K562 (cell line): Measurements from ENCODE around the gene CFL2. TPM values are rescaled to one million over a fixed set of nuclear protein-coding genes. Genes with fewer than 3 reads are reported as not detected.
A peak's percentile ranks its signal among the peaks of the same experiment; 100 is the strongest.

ENCODE experiments used
- BRD9 ChIP-seq: fragments of 450-650 bp; IDR thresholded peaks from 2 replicates; pipeline ENCODE4 v1.6.1; 2018; ENCODE audit warnings: low read depth; ENCODE audit not compliant: partially characterized antibody
- DDX20 ChIP-seq: fragments of 450-650 bp; IDR thresholded peaks from 2 replicates; pipeline ENCODE4 v1.6.1; 2016; ENCODE audit warnings: missing genetic modification characterization, low read depth, mild to moderate bottlenecking, missing compliant biosample characterization, moderate library complexity
- DNMT1 ChIP-seq: fragments of 450-650 bp; IDR thresholded peaks from 2 replicates; pipeline ENCODE4 v1.6.1; 2016; ENCODE audit warnings: antibody characterized with exemption, mild to moderate bottlenecking
- ELF4 ChIP-seq: fragments of 450-650 bp; formaldehyde crosslinking; IDR thresholded peaks from 2 replicates; pipeline ENCODE4 v1.4.0; 2022; ENCODE audit warnings: missing genetic modification characterization
- ESRRB ChIP-seq: fragments of 250-450 bp; sonication (Bioruptor Pico); IDR thresholded peaks from 2 replicates; pipeline ENCODE4 v1.5.0; 2020; ENCODE audit warnings: mild to moderate bottlenecking, moderate library complexity, borderline replicate concordance
- HMG20B ChIP-seq: fragments of 250-450 bp; sonication (Bioruptor Pico); IDR thresholded peaks from 2 replicates; pipeline ENCODE4 v1.5.0; 2021; ENCODE audit warnings: mild to moderate bottlenecking
- HOXB6 ChIP-seq: fragments of 250-450 bp; sonication (Bioruptor Pico); IDR thresholded peaks from 2 replicates; pipeline ENCODE4 v1.5.1; 2022; ENCODE audit warnings: mild to moderate bottlenecking, borderline replicate concordance
- ID3 ChIP-seq, 2 experiments: fragments of 250-450 bp in 1 of 2; fragments of 450-650 bp in 1 of 2; sonication (Bioruptor Pico) in 1 of 2; IDR thresholded peaks; 2 replicates each; pipeline versions ENCODE4 v1.6.1 to v1.8.0; 2016 to 2021; ENCODE audit warnings: mild to moderate bottlenecking in 2 of 2, moderate library complexity in 2 of 2, missing compliant biosample characterization in 1 of 2, missing genetic modification characterization in 1 of 2
- IFI16 ChIP-seq: fragments of 250-450 bp; sonication (Bioruptor Pico); IDR thresholded peaks from 2 replicates; pipeline ENCODE4 v2.1.2; 2022; ENCODE audit warnings: mild to moderate bottlenecking, inconsistent platforms
- LEF1 ChIP-seq: fragments of 450-650 bp; IDR thresholded peaks from 2 replicates; pipeline ENCODE4 v1.6.1; 2016; ENCODE audit warnings: mild to moderate bottlenecking
- MAX ChIP-seq: sonication (generic); formaldehyde crosslinking; IDR thresholded peaks from 2 replicates; pipeline ENCODE4 v1.9.0; 2022; ENCODE audit warnings: mild to moderate bottlenecking, missing genetic modification reagents
- RBM25 ChIP-seq: fragments of 200-400 bp; formaldehyde crosslinking; IDR thresholded peaks from 2 replicates; pipeline ENCODE4 v1.6.1; 2018; ENCODE audit warnings: low read length, low read depth, moderate library complexity; ENCODE audit not compliant: severe bottlenecking
- SNIP1 ChIP-seq: fragments of 450-650 bp; IDR thresholded peaks from 2 replicates; pipeline ENCODE4 v1.7.1; 2017; ENCODE audit warnings: low read depth, mild to moderate bottlenecking
- STAG1 ChIP-seq: sonication (generic); formaldehyde crosslinking; IDR thresholded peaks from 2 replicates; pipeline ENCODE4 v1.5.0; 2020; ENCODE audit warnings: missing genetic modification reagents, borderline replicate concordance
- TCFL5 ChIP-seq: fragments of 250-450 bp; sonication (Bioruptor Pico); conservative IDR thresholded peaks from 2 replicates; pipeline ENCODE4 v1.6.1; 2021; ENCODE audit warnings: mild to moderate bottlenecking, moderate library complexity, matching md5 sums
- TFAP4 ChIP-seq: sonication (generic); formaldehyde crosslinking; IDR thresholded peaks from 2 replicates; pipeline ENCODE4 v1.8.0; 2022; ENCODE audit warnings: missing genetic modification reagents, mild to moderate bottlenecking, moderate library complexity, borderline replicate concordance
- ZFP36 ChIP-seq: fragments of 150-350 bp; IDR thresholded peaks from 2 replicates; pipeline ENCODE4 v1.6.1; 2018; ENCODE audit warnings: low read length, low read depth; ENCODE audit not compliant: partially characterized antibody
- polyA plus RNA-seq, 8 experiments: library from polyadenylated mRNA; depleted of rRNA in 4 of 8; stranded (reverse) in 5 of 8; unstranded in 3 of 8; fragments of >200 nt; fragmentation: Nextera tagmentation in 2 of 8; fragmentation: Illumina TruSeq in 1 of 8; extraction: Ambion mirVana in 2 of 8; extraction: Trizol in 1 of 8; gene quantifications; 2 replicates each; pipeline versions ENCODE4 v1.2.1 to v1.2.3, GENCODE V29; 2011 to 2014; ENCODE audit warnings: inconsistent platforms in 1 of 8, missing spikeins in 1 of 8
- total RNA-seq, 7 experiments: library from RNA; depleted of rRNA in 6 of 7; stranded (reverse); fragments of >200 nt in 6 of 7; fragmentation: Illumina TruSeq in 2 of 7; extraction: Trizol in 2 of 7; gene quantifications; 2 replicates each; pipeline versions ENCODE4 v1.2.1 to v1.2.3, GENCODE V29; 2011 to 2021; ENCODE audit warnings: low replicate concordance in 1 of 7
- TF ChIP-seq, protein P1 (sequence below): fragments of 250-450 bp; sonication (Bioruptor Pico); IDR thresholded peaks from 2 replicates; pipeline ENCODE4 v1.4.0; 2020; ENCODE audit warnings: mild to moderate bottlenecking, moderate library complexity, borderline replicate concordance
- TF ChIP-seq, protein P2 (sequence below): fragments of 250-450 bp; sonication (Bioruptor Pico); IDR thresholded peaks from 2 replicates; pipeline ENCODE4 v1.5.0; 2020; ENCODE audit warnings: mild to moderate bottlenecking
- TF ChIP-seq, protein P3 (sequence below): fragments of 200-800 bp; sonication (Bioruptor generic); IDR thresholded peaks from 2 replicates; pipeline ENCODE4 v1.6.1; 2017; ENCODE audit warnings: missing genetic modification characterization, missing compliant biosample characterization

CFL2 gene
- total and polyA plus RNA-seq, 9 of the 15 experiments (the other 6 are each of a cell fraction or from before 2014, with no cell fraction given): 2.0 to 12.7 (median 5.1) TPM

DNA sequence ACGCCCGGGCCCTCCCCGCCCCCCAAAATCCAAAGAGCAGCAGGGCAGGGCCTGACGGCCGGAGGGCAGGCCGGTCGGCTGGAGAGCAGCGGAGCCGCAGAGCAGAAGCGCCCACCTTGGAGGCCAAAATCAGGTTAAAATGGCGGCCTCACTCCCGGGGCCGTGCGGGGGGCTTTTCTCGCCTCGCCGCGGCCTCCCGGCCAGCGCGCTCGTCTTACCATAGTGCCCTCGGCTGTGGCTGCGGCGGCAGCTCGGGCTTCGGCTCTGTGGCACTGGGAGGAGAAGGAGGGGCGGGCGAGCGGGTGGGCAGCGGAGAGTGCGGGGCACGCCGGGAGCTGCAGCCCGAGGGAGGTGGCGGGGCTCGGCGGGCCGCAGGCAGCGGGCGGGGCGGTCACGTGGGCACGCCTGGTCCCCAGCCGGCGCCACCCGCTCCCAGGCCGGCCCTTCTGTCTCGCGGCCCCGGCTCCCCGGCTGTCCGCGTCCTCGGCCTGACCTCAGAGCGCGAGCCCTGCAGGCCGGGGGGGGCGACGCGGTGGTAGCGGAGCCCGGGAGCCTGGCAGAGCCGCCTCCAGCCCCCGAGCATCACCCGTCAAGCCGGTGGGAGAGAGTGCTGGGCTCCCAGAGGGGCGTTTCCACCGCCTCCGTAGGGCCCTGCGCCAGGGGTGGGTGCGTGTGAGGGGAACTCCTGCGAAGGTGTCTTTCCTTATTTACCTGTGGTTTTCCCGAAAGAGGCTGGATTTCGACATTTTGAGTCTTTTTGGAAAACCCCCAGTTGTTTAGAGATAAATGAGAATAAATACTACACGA lies at the start of gene CFL2 (continued):
- TF ChIP-seq, protein P1, sequence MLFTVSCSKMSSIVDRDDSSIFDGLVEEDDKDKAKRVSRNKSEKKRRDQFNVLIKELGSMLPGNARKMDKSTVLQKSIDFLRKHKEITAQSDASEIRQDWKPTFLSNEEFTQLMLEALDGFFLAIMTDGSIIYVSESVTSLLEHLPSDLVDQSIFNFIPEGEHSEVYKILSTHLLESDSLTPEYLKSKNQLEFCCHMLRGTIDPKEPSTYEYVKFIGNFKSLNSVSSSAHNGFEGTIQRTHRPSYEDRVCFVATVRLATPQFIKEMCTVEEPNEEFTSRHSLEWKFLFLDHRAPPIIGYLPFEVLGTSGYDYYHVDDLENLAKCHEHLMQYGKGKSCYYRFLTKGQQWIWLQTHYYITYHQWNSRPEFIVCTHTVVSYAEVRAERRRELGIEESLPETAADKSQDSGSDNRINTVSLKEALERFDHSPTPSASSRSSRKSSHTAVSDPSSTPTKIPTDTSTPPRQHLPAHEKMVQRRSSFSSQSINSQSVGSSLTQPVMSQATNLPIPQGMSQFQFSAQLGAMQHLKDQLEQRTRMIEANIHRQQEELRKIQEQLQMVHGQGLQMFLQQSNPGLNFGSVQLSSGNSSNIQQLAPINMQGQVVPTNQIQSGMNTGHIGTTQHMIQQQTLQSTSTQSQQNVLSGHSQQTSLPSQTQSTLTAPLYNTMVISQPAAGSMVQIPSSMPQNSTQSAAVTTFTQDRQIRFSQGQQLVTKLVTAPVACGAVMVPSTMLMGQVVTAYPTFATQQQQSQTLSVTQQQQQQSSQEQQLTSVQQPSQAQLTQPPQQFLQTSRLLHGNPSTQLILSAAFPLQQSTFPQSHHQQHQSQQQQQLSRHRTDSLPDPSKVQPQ (CRISPR knock-in tag): no peak
- TF ChIP-seq IFI16 (no peak), HOXB6 (CRISPR knock-in tag) (no peak), TCFL5 (CRISPR knock-in tag) (no peak), HMG20B (CRISPR knock-in tag) (no peak), SNIP1 (no peak), BRD9 (no peak), RBM25 (no peak), DNMT1 (no peak), STAG1 (CRISPR knock-in tag) (no peak), ID3 (CRISPR knock-in tag; IDR thresholded peaks at IDR 0.05) (no peak), ID3 (tag; IDR thresholded peaks at IDR 0.05) (no peak), ESRRB (no peak), ELF4 (no peak), TFAP4 (peak; percentile 31; the same call in 1 of the 2 replicates), ZFP36 (no peak), DDX20 (tag) (no peak), MAX (CRISPR knock-in tag) (peak; percentile 22; the same call in 1 of the 2 replicates), LEF1 (no peak)
- TF ChIP-seq, protein P2, sequence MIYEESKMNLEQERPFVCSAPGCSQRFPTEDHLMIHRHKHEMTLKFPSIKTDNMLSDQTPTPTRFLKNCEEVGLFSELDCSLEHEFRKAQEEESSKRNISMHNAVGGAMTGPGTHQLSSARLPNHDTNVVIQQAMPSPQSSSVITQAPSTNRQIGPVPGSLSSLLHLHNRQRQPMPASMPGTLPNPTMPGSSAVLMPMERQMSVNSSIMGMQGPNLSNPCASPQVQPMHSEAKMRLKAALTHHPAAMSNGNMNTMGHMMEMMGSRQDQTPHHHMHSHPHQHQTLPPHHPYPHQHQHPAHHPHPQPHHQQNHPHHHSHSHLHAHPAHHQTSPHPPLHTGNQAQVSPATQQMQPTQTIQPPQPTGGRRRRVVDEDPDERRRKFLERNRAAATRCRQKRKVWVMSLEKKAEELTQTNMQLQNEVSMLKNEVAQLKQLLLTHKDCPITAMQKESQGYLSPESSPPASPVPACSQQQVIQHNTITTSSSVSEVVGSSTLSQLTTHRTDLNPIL (CRISPR knock-in tag): no peak
- TF ChIP-seq, protein P3, sequence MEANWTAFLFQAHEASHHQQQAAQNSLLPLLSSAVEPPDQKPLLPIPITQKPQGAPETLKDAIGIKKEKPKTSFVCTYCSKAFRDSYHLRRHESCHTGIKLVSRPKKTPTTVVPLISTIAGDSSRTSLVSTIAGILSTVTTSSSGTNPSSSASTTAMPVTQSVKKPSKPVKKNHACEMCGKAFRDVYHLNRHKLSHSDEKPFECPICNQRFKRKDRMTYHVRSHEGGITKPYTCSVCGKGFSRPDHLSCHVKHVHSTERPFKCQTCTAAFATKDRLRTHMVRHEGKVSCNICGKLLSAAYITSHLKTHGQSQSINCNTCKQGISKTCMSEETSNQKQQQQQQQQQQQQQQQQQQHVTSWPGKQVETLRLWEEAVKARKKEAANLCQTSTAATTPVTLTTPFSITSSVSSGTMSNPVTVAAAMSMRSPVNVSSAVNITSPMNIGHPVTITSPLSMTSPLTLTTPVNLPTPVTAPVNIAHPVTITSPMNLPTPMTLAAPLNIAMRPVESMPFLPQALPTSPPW (CRISPR knock-in tag): peak; percentile 89
